Lower leg skin (tissue), 3 donors: ENCODE measurements around the gene KPNA1.

ENCODE experiments used
- CTCF ChIP-seq, 3 donors: fragments of 450-650 bp; IDR thresholded peaks; one replicate each; pipeline ENCODE4 v1.5.1; 2016; ENCODE audit warnings: antibody characterized with exemption in 3 of 3, mild to moderate bottlenecking in 3 of 3, moderate library complexity in 2 of 3
- POLR2A ChIP-seq, 2 donors: fragments of 450-650 bp; IDR thresholded peaks; one replicate each; pipeline ENCODE4 v1.6.1; 2016 to 2017; ENCODE audit warnings: antibody characterized with exemption in 2 of 2, mild to moderate bottlenecking in 1 of 2, moderate library complexity in 1 of 2

- TF ChIP-seq CTCF (IDR thresholded peaks at IDR 0.05) (no peak), POLR2A (IDR thresholded peaks at IDR 0.05) (no peak)
These were observed 38.4 kb upstream of the KPNA1 start for GRCh38 chr3:122553171-122553570.
